T-helper 2 cell treated with Interferon-gamma antibody and Interleukin-4, amounts not matched to agents 100 ng/mL and 5 ng/mL, for 36 hours (primary cell): ENCODE data around the gene SLC22A23. TPM values are rescaled to one million over a fixed set of nuclear protein-coding genes. Genes with fewer than 3 reads are reported as not detected.

ENCODE experiments used
- intact Hi-C: fragments of 100-400 bp; cut with micrococcal nuclease; formaldehyde crosslinking; loops from one replicate; pipeline ENCODE4 v1.15.1; 2023
- total RNA-seq: library from RNA; stranded (reverse); gene quantifications from 2 replicates; pipeline ENCODE4 v1.2.3, GENCODE V29; 2022

Gene SLC22A23
- total RNA-seq, 1 donor from 2014 or later, result 0.27 TPM

DNA sequence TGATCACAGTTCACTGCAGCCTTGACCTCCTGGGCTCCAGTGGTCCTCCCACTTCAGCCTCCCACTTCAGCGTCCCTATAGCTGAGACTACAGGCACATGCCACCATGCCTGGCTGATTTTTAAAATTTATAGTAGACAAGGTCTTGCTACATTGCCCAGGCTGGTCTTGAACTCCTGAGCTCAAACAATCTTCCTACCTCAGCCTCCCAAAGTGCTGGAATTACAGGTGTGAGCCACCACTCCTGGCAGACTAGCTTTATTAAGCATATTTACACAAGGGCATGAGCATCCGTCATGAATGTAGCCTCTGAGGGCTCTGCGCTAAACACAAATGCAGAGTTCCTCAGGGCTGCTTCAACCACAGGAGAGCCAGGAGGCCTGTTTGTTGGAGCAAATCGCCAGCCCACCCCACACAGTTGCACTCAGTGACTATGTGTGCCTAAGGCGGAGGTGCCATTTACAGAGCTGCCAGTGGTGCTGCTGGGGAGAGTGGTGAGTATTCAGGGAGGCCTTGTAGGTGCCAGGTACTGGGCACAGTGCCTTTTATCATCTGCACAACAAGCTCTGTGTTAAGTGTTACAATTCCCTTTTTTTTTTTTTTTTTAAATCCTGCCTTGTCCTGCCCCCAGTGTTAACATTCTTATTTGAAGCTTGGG is 119.9 kb downstream of the SLC22A23 start:
- intact Hi-C loops, result no loop called here

- intact Hi-C loops, result no loop called here
Measured at GRCh38 chr6:3336066-3336786, 120.6 kb downstream of the SLC22A23 start.

DNA sequence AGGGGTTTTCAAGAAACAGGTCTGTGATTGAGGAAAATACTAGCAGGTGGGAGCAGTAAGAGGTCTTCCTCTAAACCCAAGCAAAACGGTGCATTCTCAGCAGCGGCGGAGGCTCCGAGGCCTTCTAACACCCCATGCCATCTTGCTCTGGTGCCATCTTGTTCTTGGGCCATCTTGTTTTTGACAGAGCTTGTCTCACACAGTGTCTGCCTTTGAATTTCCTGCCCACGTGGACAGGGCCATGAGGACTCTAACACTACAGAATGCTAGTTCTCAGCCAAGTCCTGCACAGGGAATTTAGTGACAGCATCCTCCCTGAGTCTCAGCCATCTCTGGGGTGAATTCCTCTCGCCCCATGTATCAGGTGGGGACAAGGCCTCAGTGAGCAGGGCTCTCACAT is 121.7 kb downstream of the SLC22A23 start:
- intact Hi-C loops, result no loop called here

GRCh38 chr6:3334555-3334954 is 122.3 kb downstream of the SLC22A23 start:
- intact Hi-C loops, result no loop called here

GRCh38 chr6:3333263-3333662 is 123.6 kb downstream of the SLC22A23 start:
- intact Hi-C loops, result no loop called here

GRCh38 chr6:3331971-3332370 is 124.9 kb downstream of the SLC22A23 start:
- intact Hi-C loops, result no loop called here

GRCh38 chr6:3331494-3331893 is 125.4 kb downstream of the SLC22A23 start:
- intact Hi-C loops, result no loop called here

- intact Hi-C loops, result no loop called here
Measured at GRCh38 chr6:3330199-3330598, 126.7 kb downstream of the SLC22A23 start.

- intact Hi-C loops, result no loop called here
Measured at GRCh38 chr6:3329393-3330051, 127.3 kb downstream of the SLC22A23 start.

GRCh38 chr6:3328796-3329195 is 128.1 kb downstream of the SLC22A23 start:
- intact Hi-C loops, result no loop called here

GRCh38 chr6:3328145-3328544 is 128.7 kb downstream of the SLC22A23 start:
- intact Hi-C loops, result no loop called here

GRCh38 chr6:3327403-3327802 is 129.4 kb downstream of the SLC22A23 start:
- intact Hi-C loops, result no loop called here

GRCh38 chr6:3326981-3327380 is 129.9 kb downstream of the SLC22A23 start:
- intact Hi-C loops, result no loop called here

GRCh38 chr6:3326184-3326971 is 130.5 kb downstream of the SLC22A23 start:
- intact Hi-C loops, result no loop called here

DNA sequence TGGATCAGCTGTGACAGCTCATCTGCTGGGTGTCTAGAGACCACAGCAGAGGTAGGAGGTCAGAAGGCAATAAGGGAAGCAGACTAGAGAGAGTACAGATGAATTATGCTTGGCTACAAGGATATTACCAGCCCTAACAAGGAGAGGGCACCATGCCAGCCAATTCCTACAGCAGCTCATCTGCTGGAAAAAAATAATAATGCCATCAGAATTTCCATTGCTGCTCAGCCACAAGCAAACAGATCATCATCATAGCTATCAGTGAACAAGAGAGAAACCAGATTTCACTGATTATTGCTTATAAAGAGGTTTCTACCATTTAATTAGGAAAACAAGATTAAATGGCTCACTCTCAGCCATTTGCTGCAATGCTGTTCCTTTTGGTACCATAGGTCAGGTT is 131.6 kb downstream of the SLC22A23 start:
- intact Hi-C loops, result no loop called here

DNA sequence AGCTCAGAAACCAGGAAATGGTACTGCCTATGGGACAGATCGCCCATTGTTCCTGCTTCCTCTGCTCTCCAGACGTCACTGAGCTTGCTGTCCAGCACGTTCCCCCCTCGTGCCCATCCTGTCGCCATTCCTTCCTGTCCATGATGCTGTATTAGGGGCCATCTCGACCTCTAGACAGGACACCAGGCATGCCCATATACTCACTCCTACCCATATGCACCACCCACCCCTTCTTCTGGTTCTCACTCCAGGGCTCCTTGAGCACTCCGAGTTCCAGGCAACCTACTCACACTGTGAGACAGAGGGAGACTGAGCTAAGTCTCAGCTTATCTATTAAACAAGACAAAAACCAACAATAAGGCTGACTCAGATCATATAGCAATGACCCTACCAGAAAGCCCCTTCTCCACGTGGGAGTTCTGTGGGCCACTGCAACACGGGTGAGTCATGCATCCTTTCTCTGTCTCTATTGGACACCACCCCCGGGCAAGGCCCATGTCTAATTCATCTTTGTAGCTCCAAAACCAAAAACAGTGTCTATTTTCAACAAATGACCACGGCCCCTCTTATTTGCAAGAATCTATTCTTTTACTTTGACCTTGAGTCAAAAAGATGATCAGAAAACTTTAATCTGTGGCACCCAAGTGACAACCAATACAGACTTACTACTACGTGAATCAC is 132.4 kb downstream of the SLC22A23 start:
- intact Hi-C loops, result no loop called here

GRCh38 chr6:3323696-3324261 is 133.1 kb downstream of the SLC22A23 start:
- intact Hi-C loops, result no loop called here

DNA sequence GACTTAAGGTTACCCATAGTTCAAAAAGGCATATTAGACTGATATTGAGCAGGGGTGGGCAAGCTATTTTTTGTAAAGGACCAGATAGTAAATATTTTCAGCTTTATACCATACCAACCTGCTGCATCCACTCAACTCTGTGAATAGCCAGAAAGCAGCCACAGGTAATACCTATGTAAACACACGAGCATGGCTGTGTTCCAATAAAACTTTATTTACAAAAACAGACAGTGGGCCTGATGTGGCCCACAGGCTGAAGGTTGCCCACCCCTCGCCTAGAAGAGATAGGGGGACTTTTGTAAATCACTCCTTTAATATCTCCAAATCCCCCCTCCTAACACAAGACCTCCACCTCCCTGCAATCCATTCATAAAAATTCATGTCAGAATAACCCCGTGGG is 133.7 kb downstream of the SLC22A23 start:
- intact Hi-C loops, result no loop called here

- intact Hi-C loops, result no loop called here
Measured at GRCh38 chr6:3322366-3322890, 134.4 kb downstream of the SLC22A23 start.

DNA sequence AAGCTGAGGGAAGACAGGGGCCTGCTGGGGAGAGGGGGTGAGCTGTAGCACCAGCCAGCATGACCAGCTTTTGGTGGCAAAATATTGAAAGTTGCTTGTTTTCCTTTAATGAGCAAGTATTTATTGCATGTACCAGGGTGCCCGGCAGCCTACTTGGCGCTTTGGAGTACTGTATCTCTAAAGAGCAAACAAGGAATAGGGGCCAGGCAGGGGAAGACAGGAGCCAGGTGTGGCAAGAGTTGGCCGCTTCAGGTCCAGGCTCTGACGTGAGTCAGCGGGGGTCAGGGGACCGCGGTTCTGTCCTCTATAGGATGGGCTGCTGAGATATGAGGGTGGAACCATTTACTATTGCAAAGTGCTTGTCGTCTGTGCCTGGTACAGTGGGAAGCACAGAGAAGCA is 135.0 kb downstream of the SLC22A23 start:
- intact Hi-C loops, result no loop called here

- intact Hi-C loops, result no loop called here
Measured at GRCh38 chr6:3321042-3321441, 135.8 kb downstream of the SLC22A23 start.
